ENCODE measurements around the gene GOLGA6L10. TPM values are rescaled to one million over a fixed set of nuclear protein-coding genes. Genes with fewer than 3 reads are reported as not detected.
A peak's percentile ranks its signal among the peaks of the same experiment; 100 is the strongest.
"Not testable (repeated sequence)": the region's sequence is repeated elsewhere in the genome, so short reads cannot be mapped to it uniquely, and the experiment has no call there.

The GOLGA6L10 gene
- total RNA-seq, 1 donor, result 2.2 TPM

DNA sequence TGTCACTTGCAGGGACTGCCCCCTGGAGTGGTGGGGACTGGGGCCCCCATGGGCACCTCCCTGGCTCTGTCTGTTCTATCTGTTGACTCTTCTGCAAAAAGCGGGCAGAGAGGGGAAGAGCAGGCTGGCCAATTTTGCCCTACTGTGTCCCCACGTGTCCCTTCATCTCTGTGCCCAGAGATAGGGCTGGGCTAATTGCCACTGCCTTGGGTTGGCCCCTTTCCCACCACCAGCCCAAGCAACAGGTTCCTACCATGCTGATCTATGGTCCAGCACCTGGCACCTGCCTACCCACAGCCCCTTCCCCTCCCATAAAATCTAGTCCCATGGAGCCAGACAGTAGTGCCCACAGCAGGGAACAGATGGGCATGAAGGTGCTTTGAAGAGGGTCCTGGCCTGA is 14.3 kb downstream of the GOLGA6L10 start:
- DNase-seq (ENCODE audit: low read depth); H3K4me3 ChIP-seq (ENCODE audit: low read depth, low read length): not testable (repeated sequence)

DNA sequence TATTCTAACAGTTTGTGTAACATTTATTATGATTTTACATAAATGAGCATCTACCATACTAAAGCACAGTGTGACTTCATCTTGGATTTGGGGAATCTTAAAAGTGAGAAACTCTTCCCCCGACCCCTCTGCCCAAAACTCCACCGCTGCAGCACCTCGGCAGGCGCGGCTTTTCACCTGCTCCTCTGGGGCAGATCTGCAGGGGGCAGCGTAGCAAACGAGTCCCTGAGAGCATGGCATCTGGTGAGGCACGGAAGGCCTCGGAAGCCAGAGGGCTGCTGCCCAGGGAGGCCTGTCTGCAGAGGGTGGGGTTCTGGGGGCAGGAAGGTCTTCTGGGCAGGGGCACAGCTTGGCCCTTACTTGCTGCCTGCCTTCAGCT is 14.7 kb downstream of the GOLGA6L10 start:
- not testable (repeated sequence) for DNase-seq (ENCODE audit: low read depth); H3K4me3 ChIP-seq (ENCODE audit: low read depth, low read length)

DNA sequence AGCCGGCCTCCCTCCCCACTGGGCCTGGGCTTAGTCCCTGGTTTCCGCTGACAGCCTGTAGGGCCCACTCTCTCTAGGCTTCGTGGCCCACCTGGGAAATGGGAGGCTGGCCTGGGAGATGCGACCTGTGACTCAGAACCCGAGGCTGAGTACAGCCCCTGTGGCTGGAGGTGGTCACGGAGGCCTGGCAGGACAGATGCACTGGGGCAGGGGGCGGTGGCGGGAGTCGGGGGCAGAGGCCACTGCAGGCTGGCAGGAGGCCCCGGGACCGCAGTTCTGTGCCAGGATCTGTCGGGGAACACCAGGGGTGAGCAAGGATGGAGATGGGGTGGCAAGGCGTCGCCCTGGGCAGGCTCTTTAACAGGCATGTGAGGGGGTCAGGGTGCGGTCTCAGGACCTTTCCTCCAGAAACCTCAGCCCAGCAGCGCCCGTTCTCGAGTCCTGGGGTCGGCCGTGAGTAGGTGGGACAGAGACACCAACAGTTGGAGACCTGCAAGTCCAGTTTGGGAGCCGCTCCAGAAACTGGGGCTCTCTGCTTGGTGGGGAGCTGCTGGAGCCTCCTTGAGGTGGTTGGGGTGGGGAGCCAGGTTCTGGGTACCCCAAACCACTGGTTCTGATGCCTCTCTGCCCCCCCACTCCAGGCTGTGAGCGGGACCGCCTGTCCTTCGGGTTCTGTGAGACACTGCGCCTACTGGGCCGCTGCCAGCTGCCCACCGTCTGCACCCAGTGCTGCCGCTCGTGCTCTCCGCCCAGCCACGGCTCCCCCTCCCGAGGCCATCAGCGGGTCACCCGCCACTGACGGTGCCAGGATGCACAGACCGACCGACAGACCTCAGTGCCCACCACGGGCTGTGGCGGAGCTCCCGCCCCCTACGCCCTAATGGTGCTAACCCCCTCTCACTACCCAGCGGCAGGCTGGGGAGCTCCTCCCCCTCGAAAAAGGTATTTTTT is 15.4 kb downstream of the GOLGA6L10 start:
- DNase-seq (ENCODE audit: low read depth); H3K4me3 ChIP-seq (ENCODE audit: low read depth, low read length): not testable (repeated sequence)

DNA sequence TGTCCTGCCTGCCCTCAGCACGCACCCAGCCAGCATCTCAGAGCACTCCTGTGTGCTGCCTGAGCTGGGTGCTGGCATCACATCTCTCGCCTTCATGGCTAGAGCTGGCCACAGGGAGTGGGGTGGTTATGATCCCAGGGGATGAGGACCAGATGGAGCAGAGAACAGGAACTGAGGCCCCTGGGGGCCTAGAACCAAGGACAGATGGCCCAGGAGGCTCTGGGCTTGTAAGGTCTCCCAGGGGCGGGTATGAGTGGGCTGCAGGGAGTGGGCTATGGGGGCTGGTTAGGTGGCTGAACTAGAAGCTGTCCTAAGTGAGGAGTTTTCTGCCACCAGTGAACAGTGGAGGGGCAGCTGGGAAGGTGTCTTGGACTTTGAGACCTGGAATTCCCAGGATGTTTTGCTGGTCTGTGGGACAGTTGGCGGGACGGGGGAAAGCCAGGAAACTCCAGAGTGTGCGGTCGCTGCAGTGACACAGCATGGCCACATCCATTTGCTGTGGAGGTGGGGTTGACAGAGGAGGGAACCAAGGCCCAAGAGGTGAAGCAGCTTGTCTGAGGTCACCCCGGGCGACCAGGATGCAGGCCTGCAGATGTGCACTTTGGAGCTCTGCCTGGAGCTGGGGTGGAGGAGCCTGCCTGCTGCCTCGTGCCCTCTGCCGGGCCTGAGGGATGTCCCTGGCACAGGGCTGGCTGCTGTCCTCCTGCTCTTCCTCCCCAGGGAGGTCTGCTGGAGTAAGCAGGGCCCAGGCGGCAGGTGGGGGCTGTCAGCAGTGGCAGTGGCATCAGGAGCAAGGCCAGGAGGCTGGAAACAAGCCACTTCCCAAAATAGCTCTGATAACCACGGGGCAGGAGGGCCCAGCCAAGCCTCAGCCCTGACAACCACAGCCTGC is 16.3 kb downstream of the GOLGA6L10 start:
- peak; percentile 4 for DNase-seq (ENCODE audit: low read depth)
- not testable (repeated sequence) for H3K4me3 ChIP-seq (ENCODE audit: low read depth, low read length)

DNA sequence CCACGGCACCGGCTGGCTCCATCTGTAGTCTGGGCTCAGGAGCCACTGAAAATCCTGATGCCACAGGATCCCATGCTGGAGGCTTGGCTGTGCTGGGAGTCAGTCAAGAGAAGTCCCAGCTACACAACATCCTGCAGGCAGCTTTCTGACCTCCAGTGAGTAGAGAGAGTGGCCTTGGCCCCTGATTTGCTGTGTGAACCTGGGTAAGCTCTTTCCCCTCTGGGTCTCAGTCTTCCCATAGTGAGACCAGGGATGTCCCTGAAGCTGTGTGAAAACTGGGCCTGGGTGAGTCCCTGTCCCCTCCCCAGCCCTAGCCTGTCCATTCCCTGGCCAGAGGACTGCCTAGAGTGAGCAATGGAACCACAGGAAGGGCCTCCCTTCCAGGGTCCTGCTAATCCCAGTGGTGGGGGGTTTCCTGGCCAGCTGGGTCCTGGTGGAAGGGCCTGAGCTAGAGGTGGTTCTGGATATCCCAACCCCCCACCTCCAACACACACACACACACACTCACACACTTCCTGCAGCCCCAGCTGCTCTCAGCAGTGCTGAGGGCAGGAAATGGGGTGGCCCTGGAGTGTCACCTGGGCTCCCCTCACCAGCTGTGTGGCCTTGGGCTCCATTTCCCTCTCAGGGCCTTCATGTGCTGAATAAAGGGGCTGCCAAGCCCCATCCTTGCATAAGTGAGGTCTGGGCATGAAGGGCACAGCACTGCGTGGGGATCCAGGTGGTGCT is 17.5 kb downstream of the GOLGA6L10 start:
- not testable (repeated sequence) for DNase-seq (ENCODE audit: low read depth)

DNA sequence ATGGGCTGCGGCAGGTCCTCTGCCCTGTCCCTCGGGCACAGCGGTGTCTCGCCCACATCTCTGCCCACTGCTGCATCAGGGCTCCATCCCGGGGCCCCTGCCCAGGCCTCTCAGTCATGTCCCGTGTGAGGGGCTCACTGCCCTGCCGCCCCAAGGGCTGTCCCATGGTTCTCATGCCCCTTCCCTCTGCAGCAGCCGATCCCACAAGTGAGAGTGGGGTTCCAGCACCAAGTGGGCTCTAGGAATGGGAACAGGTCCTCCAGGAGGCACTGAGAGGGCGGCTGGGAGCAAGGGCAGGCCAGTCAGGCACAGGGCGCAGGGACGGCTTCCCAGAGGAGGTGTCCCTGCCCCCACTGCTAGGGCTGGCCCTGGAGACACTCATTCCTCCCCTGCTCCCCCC is 18.4 kb downstream of the GOLGA6L10 start:
- H3K4me3 ChIP-seq (ENCODE audit: low read depth, low read length), result not testable (repeated sequence)

More for the DNA sequence above, 17.5 kb downstream of the GOLGA6L10 start:
- not testable (repeated sequence) for H3K4me3 ChIP-seq (ENCODE audit: low read depth, low read length)

DNA sequence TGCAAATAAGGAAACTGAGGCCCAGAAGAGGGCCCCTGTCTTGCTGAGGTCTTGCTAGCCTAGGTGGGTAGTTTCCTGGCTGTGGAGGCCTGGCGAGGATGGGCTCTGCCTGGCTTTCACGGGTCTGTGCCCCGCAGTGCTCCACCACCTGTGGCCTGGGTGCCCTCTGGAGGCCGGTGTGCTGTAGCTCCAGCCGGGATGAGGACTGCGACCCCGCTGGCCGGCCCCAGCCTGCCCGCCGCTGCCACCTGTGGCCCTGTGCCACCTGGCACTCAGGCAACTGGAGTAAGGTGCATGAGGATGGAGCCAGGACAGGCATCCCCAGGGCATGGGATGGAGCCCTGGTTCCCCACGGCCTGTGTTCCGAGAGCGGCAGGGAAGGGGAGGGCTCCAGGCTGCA is 20.2 kb downstream of the GOLGA6L10 start:
- DNase-seq (ENCODE audit: low read depth); H3K4me3 ChIP-seq (ENCODE audit: low read depth, low read length): not testable (repeated sequence)

More for the DNA sequence above, 18.4 kb downstream of the GOLGA6L10 start:
- not testable (repeated sequence) for DNase-seq (ENCODE audit: low read depth)

DNA sequence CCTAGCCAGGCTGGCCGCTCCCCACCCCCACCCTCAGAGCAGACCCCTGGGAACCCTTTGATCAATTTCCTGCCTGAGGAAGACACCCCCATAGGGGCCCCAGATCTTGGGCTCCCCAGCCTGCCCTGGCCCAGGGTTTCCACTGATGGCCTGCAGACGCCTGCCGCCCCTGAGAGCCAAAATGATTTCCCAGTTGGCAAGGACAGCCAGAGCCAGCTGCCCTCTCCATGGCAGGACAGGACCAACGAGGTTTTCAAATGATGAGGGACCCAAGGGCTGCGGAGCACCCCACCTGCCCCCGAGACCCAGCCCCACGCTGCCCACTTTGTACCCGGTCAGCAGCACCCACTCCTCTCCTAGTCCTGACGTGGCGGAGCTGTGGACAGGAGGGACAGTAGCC is 21.9 kb downstream of the GOLGA6L10 start:
- H3K4me3 ChIP-seq (ENCODE audit: low read depth, low read length); DNase-seq (ENCODE audit: low read depth): not testable (repeated sequence)

DNA sequence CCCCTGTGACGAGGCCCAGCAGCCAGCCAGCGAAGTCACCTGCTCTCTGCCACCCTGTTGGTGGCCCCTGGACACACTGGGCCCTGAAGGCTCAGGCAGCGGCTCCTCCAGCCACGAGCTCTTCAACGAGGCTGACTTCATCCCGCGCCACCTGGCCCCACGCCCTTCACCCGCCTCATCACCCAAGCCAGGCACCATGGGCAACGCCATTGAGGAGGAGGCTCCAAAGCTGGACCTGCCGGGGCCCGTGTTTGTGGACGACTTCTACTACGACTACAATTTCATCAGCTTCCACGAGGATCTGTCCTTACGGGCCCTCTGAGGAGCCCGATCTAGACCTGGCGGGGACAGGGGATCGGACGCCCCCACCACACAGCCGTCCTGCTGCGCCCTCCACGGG is 22.4 kb downstream of the GOLGA6L10 start:
- H3K4me3 ChIP-seq (ENCODE audit: low read depth, low read length); DNase-seq (ENCODE audit: low read depth): not testable (repeated sequence)

DNA sequence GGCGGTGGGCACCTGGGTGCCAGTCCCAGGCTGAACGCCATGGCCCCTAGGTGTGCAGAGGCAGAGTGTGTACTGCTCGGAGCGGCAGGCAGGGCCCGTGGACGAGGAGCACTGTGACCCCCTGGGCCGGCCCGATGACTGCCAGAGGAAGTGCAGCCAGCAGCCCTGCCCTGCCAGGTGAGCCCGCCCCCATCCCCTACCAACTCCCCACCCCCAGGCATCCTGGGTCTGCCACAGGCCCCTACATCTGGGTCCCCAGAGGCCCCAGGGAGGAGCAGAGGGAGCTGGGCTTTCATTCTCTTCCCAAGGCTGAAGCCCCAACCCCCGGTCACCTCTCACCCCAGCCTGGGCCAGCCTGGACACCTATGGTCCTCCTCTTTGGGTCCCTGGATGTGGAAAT is 23.6 kb downstream of the GOLGA6L10 start:
- not testable (repeated sequence) for DNase-seq (ENCODE audit: low read depth); H3K4me3 ChIP-seq (ENCODE audit: low read depth, low read length)

DNA sequence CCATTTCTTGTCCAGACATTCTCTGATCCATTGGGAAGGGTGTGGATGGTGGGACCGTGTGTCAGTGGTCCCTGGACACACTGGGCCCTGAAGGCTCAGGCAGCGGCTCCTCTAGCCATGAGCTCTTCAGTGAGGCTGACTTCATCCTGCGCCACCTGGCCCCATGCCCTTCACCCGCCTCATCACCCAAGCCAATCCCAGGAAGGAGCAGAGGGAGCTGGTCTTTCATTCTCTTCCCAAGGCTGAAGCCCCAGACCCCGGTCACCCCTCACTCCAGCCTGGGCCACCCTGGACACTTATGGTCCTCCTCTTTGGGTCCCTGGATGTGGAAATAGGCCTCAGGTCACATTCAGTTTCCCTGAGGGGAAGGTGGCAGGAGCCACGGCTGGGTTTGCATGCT is 24.4 kb downstream of the GOLGA6L10 start:
- not testable (repeated sequence) for H3K4me3 ChIP-seq (ENCODE audit: low read depth, low read length); DNase-seq (ENCODE audit: low read depth)

DNA sequence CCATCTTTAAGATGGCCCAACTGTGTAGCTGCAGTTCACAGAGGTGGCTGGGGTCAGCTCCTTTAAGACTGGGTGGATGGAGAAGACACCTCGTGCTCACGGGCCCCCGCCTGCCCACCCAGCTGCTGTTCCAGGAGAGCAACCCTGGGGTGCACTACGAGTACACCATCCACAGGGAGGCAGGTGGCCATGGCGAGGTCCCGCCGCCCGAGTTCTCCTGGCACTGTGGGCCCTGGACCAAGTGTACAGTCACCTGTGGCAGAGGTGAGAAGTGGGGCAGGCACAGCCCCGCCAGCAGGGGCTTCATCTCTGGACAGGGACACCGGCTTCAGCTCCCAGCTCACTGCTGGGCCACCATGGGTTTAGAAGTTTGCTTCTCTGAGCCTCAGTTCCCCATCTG is 26.8 kb downstream of the GOLGA6L10 start:
- H3K4me3 ChIP-seq (ENCODE audit: low read depth, low read length); DNase-seq (ENCODE audit: low read depth): not testable (repeated sequence)

DNA sequence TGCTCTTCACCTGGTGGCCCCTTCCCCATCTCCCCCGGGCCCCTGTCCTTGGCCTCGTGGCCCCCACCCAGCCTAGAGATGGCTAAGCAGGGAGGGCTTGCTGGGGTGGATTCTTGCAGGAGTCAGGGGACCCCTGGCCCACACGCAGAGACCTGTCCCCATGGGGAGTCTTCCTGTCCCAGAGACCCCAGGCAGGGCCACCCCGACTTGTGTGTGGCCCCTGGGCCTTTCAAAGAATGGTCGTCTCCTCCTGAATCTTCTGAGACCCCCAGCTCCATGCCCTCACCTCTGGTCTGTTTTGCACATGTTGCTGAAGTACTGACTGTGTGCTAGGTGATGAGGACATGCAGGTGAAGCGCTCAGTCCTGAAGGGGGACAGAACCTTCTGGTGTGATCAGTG is 28.4 kb downstream of the GOLGA6L10 start:
- H3K4me3 ChIP-seq (ENCODE audit: low read depth, low read length); DNase-seq (ENCODE audit: low read depth): not testable (repeated sequence)

DNA sequence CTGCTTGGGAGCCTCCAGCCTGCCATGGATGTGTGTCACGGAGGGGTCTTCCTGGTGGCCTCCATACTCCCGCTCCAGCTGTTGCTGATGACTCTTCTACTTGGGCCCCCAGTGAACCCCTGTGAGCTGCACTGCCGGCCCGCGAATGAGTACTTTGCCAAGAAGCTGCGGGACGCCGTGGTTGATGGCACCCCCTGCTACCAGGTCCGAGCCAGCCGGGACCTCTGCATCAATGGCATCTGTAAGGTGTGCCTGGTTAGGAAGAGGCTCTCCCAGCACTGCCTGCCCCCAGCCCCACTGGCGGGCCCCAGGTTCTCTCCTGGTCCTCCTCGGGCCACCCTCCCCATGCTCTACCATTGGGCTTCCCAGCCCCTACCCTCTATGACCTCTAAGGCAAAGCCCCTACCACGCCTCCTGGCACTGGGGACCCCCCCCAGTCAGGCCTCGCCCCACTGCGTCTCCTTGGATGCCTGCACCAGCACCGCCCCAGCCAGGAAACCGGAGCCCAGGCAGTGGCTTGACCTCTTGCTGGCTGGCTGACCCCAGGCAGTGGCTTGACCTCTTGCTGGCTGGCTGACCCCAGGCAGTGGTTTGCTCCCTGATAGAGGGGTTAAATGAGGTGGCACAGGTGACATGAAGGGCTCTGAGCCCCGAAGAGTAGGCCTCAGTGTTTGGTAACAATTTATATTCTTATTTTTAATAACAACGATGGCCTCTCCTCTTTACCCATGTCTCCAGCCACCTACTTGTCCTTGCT is 29.6 kb downstream of the GOLGA6L10 start:
- DNase-seq (ENCODE audit: low read depth), result not testable (repeated sequence)

DNA sequence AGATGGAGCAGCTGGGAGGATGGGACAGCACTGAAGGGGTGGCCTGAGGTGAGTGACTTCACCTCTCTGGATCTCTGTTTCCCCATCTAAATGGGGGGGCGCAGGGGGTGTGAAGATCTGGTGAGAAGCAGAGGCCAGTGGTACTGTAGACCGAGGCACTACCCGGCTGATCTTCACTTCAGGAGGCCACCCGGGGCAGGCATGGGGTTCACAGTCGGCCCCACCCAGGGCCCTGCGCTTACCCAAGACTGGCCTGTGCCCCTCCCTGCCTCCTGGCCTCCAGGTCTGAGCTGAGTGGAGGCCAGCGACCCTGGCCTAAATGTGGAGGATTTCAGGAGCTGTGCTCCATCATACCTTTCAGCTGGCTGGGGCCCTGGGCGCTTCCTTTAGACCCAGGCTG is 31.0 kb downstream of the GOLGA6L10 start:
- not testable (repeated sequence) for DNase-seq (ENCODE audit: low read depth); H3K4me3 ChIP-seq (ENCODE audit: low read depth, low read length)

More for the DNA sequence above, 29.6 kb downstream of the GOLGA6L10 start:
- H3K4me3 ChIP-seq (ENCODE audit: low read depth, low read length), result not testable (repeated sequence)

DNA sequence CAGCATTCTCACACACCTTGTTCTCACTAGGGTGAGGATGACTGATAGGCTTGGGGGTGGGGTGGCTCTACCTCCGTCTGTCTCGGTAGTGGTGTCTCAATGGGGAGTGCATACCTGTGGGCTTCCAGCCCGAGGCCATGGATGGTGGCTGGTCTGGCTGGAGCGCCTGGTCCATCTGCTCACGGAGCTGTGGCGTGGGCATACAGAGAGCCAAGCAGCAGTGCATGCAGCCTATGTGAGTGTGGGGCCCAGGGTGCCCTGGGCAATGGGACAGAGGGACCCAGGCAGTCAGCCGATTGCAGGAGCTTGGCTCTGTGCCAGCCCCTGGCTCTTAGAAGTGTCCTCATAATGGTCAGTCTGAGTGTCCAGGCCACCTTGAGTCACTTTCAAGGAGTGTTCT is 31.8 kb downstream of the GOLGA6L10 start:
- not testable (repeated sequence) for DNase-seq (ENCODE audit: low read depth); H3K4me3 ChIP-seq (ENCODE audit: low read depth, low read length)

Measured in fibroblast of villous mesenchyme (primary cell).